Astrocyte of the hippocampus (primary cell): ENCODE results near the gene SKI.

ENCODE experiments used
- DNase-seq: peaks from one replicate; pipeline ENCODE4 v3.0.0; 2011; ENCODE audit warnings: low read depth, low spot score

The SKI gene

DNA sequence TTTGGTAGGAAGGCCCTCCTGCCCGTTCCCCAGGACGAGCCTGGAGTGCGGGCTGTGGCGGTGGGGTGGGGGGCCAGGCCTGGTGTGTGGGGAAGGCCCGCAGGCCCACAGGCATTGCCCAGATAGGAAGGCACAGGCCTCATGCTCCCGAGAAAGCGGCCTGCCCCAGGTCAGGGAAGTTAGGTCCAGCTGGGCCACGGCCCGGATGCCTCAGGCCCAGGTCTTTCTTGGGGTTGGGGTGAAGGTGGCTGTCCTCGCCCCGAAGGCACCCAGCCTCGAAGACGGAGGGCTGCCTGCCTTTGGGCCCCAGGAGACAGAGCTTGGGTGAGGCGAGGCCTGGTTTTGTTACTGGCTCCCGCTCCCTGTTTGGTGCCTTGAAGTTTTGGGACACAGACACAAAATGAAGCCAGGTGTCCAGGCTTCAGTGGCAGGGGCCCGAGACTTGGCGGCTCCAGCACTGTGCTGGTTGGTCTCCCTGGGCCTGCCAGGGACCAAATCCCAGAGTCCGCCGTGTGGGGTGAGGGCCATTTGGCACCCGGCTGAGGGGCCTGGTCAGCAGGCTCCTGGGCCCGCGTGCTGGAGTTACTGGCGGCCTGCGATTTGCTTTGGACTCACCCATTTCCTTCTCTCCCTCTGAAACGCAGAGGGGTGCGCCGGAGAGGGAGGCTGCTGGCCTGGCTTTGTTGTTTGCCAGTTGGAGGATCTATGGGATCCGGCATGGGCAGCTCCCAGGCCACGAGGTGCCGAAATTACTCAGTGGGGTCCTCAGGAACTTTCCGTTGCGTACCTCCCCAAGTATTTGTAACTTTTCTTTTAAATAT is 2.0 kb downstream of the SKI start:
- peak; percentile 66 for DNase-seq

DNA sequence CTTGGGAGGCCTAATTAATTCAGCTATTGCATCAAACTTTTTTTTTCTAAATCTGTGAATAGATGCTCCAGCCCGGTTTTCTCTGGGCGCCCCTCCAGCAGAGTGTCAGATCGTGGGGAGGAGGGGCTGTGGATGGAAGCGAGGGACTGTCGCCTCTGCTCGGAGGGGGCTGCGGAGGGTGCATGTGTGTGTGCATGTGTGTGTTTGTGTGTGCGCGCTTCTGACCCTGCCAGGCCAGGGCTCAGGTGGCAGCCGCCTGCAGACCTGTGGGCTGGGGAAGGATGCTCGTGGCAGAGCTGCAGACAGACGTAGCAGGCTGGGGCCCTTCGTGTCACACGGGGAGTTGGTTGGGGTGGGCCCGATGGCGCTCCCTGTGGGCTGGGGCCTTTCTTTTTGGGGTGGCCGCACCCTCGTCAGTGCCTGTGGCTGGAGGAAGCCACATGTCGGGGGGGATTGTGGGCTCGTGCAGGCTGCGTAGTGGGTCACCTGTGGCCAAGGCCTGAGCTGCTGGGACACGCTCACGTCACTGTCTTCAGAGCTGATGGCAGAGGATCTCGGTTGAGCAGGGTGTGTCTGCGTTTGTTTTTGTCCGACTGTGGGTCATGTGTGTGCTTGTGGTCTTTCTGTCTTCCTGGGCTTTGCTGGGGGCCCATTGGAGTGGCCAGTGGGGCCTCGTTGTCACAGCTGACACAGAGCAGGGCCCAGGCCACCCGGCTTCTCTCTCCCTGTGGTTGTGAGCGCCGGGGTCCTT is 2.8 kb downstream of the SKI start:
- DNase-seq = peak; percentile 49

GRCh38 chr1:2231532-2232254 is 3.6 kb downstream of the SKI start:
- DNase-seq = peak; percentile 83

- DNase-seq = no peak
Measured at GRCh38 chr1:2232255-2232915, 4.3 kb downstream of the SKI start.

DNA sequence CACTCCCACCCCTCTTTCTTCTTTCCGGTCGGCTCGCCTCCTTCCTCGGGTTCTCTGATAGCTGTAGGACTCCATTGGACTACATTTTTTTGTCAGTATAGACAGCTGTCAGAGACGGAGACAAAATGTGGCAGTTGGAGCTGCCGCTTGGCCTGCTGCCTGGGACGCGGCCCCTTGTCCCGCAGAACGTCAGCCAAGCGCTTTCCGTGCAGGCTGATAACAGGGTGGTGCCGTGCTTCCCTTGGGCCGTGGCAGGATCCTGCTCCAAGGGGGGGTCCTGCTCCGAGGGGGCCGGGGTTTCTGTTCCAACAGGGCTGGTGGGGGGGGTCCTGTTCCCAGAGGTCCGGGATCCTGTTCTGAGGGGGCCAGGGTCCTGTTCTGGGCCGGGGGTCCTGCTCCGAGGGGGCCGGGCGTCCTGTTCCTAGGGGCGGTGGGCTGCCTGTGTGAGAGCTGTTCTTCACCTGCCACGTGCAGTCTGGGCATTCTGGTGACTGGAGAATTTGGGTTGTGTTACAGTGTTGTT is 4.9 kb downstream of the SKI start:
- no peak for DNase-seq

- DNase-seq = no peak
Measured at GRCh38 chr1:2233468-2233867, 5.3 kb downstream of the SKI start.

DNA sequence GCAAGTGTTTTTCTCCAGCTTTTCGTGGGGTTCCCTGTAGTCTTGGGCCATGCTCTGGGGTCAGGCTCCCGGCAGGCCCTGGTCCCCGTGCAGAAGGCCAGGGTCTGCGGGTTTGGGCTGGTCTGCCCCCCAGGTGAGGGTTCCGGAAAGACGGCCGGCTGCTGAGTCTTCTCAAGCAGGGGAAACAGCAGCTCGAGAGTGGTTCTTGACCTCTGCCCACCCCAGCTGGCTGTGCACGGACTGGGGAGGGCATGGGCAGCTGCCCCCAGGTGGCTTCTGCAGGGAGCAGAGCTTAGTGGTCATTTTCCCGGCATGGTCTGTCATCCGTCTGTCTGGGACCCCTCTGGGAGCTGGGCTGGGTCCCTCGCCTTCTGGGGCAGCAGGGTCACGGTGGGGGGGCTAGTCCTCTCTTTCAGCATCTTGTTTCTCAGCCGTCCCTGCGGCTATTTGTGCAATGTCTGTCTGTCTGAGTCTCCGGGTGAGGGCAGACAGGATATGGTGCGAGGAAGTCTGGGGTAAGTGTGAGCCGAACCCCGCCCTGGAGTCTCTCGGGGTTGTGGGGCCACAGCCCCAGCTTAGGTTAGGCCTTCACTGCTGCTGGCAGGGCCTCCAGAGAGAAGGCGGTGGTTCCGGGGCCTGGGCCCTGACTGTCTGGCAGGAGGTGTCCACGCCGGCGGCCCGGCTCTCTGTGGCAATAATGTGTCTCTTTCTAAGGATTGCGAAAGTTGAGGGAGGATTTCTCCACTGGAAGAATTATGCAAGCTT is 6.1 kb downstream of the SKI start:
- peak; percentile 57 for DNase-seq

DNA sequence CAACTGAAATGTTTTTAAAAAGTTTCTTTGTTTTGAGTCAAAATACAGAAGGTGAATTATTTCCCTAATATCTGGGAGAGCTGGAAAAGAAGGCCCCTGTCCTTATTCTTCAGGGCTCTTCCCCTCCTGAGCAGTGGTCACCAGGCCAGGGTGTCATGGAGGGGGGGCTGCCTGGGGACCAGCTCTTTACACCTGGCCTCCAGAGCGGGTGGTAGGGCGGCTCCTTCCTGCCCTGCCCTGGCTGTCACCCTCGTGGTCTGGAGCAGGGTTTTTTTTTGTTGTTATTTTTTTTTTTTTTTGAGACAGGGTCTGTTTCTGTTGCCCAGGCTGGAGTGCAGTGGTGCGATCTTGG is 6.6 kb downstream of the SKI start:
- DNase-seq = no peak

GRCh38 chr1:2235300-2235998 is 7.3 kb downstream of the SKI start:
- no peak for DNase-seq

DNA sequence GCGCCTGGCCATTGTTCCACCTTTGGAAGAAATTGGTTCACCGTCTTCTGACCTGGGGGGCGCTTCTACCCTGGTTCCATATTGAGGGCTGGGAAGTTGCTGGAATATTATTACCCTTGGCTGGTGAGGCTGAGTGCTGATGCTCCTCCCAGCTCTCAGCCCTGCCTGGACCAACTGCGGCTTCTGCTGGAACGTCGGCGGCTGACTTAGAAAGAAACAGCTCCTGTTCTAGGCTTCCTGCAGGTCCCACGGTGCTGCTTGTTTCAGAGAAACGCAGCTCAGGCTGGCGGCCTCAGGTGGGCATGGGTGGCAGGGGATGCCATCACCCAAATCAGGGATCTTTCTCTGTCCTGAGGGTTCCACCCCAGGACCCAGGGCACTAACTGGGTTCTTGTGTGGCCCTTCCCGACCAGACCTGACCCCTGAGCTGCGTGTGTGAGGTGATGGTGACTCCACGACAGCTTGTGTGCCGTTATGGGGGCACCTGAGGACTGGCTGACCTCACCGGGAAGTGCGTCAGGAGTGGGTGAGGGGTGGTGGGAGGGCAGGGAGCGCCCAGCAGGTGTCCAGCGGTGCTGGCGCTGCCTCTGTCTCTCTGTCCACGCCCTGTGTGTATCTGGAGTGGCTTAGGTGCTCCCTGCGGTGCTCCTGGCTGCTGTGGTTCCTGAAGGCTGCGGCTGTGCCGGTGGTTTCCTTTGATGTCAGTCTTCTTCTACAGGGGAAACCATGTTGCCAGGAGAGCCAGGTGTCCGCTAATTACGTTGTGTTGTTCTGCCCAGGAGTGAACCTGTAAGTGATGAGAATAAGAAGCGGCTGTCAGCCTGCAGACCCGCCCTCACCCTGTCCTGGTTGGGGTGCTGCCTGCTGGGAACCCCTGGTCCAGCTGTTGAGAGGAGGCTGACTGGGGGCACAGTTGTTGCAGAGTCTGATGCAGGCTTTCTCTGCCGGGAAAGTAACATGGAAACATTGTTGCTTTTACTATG is 8.9 kb downstream of the SKI start:
- no peak for DNase-seq

- no peak for DNase-seq
Measured at GRCh38 chr1:2237773-2238172, 9.7 kb downstream of the SKI start.

- DNase-seq = no peak
Measured at GRCh38 chr1:2238361-2239012, 10.4 kb downstream of the SKI start.

GRCh38 chr1:2239013-2239370 is 10.9 kb downstream of the SKI start:
- DNase-seq = no peak

DNA sequence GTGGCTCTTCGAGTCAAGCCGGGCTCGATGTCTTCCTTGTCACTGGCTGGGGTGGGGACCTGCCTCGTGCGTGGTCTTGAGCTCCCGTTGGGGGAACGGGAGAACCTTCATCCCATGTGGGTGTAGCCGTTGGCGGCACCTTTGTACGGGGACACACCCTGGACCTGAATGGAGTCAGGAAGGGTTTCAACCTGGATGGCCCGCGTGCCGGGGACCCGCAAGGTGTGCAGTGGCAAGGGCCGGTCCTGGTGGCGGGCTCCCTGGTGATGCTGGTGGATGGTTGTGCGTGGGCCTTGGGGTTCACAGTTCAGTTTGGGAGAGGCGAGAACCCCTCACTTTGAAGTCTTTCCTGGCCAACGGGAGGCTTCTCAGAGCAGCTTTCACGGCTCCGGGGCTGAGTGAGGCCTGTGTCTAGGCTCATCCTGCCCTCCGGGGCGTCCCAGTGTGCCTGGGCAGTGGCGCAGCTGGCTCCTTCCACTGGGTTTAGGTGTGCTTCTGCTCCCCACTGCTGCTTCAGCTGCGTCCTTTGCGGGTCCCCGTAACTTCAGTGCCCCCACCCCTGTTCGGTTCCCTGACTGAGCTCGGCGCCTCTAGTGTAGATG is 11.4 kb downstream of the SKI start:
- DNase-seq = no peak

DNA sequence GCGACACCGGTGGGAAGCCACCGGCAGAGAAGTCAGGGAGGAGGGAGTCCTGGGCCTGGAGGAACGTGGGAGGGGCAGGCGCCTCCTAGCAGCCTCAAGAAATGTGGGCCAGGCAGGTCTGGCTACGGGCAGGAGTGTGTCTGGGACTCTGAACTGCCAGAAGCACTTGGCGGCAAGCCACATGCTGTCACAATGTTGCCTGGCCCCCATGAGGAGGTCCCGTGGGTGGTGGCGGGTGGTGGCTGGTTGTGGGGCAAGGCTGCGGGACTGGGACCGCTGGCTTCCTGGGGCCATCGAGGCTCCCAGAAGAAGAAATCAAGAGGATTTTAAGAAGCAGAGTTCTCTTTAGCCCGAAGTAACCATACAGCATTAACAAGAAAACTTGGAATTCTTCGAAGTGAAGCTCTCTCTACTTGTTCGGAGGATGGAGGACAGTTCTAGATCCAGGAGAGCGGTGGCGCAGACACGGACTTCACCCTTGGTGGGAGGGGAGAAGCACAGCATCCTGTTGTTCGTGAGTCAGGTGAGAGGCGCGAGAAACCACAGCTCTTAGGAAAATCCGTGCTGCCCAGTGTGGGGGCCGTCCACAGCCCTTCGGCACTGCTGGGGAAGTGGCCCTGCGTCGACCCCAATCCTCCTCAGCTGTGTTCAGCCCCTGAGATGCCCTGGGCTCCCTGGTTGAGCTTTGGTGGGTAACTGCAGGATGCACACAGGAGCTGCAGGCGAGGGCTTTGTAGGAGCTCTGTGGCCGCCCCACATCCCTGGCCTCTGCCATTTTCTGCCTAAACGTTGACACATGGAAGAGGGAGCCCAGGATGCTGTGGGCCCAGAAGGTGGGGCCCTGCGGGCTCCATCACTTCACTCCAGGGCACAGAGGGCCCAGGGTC is 12.4 kb downstream of the SKI start:
- DNase-seq = peak; percentile 83

DNA sequence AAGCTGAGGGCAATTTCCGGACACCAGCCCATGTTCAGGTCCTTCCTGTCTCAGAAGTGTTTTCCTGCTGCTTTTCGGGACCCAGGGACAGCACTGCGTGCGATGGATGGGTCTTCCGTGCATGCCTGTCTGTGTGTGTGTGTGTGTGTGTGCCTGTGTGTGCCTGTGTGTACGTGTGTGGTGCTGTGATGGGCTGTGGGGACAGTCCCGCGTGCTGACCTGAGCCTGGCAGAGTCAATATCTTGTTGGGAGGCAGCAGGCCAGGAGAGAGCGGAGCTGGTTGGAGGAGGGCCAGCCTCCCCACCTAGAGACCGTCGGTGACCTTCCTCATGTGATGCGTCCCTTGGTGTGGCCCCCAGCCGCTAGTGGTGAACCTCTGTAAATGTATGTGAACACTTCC is 13.7 kb downstream of the SKI start:
- no peak for DNase-seq
